IMR-90 (cell line): Measurements from ENCODE around the gene C1QL1. TPM values are rescaled to one million over a fixed set of nuclear protein-coding genes. Genes with fewer than 3 reads are reported as not detected.

Experiments used
- ATAC-seq: fragments of 200-7000 bp; cut with Tn5 transposase; 2 replicates; pipeline ENCODE4 v1.9.1; 2020; ENCODE audit warnings: low read depth, mild to moderate bottlenecking, moderate library complexity
- BruUV-seq: library from RNA; stranded (reverse); fragments of 400-500 nt; replicated peaks from 2 replicates; lab custom pipeline; 2021; lab: Mats Ljungman, UMichigan
- CTCF ChIA-PET: fragments of 300-600 bp; formaldehyde crosslinking; extraction: SDS; loops from one replicate; lab custom pipeline; 2021; ENCODE audit warnings: antibody characterized with exemption; lab: Yijun Ruan, JAX
- POLR2A ChIA-PET: fragments of 300-600 bp; sonication (Branson Sonifier 250); formaldehyde crosslinking; loops from one replicate; lab custom pipeline; 2022; ENCODE audit warnings: antibody characterized with exemption; ENCODE audit not compliant: unreplicated experiment; lab: Charles Lee
- DNase-seq: peaks from one replicate; pipeline ENCODE4 v3.0.0; 2013
- H2AFZ ChIP-seq: replicated peaks from 2 replicates; pipeline ENCODE3; 2013; ENCODE audit warnings: low read length, mild to moderate bottlenecking; ENCODE audit not compliant: poor library complexity
- H2AK5ac ChIP-seq: 2 replicates; pipeline ENCODE4 v1.6.1; 2013; ENCODE audit warnings: low read depth, low read length, inconsistent platforms
- H2AK9ac ChIP-seq: replicated peaks from 2 replicates; pipeline ENCODE3; 2013; ENCODE audit warnings: mild to moderate bottlenecking, low read depth, low read length, moderate library complexity; ENCODE audit not compliant: poor library complexity
- H2BK120ac ChIP-seq: 2 replicates; pipeline ENCODE4 v1.6.1; 2013; ENCODE audit warnings: low read depth, low read length, inconsistent platforms
- H2BK15ac ChIP-seq: 3 replicates; pipeline ENCODE4 v1.6.1; 2013; ENCODE audit warnings: low read depth, low read length, inconsistent platforms
- H2BK20ac ChIP-seq: 2 replicates; pipeline ENCODE4 v1.6.1; 2013; ENCODE audit warnings: low read depth, mild to moderate bottlenecking, inconsistent platforms, low read length, moderate library complexity
- H2BK5ac ChIP-seq: 2 replicates; pipeline ENCODE4 v1.6.1; 2013; ENCODE audit warnings: mild to moderate bottlenecking, low read depth, low read length, inconsistent platforms; ENCODE audit not compliant: poor library complexity, severe bottlenecking
- H3K14ac ChIP-seq: replicated peaks from 2 replicates; pipeline ENCODE4 v1.6.1; 2013; ENCODE audit warnings: low read depth, low read length, inconsistent platforms
- H3K18ac ChIP-seq: 2 replicates; pipeline ENCODE4 v1.6.1; 2013; ENCODE audit warnings: low read depth, low read length, control low read depth
- H3K23ac ChIP-seq: 2 replicates; pipeline ENCODE4 v1.6.1; 2013; ENCODE audit warnings: low read depth, low read length, inconsistent platforms
- H3K27ac ChIP-seq: 2 replicates; pipeline ENCODE4 v1.5.1; 2013; ENCODE audit warnings: mild to moderate bottlenecking, control low read depth, low read length; ENCODE audit not compliant: insufficient read depth
- H3K27me3 ChIP-seq: 2 replicates; pipeline ENCODE4 v1.6.1; 2013; ENCODE audit warnings: low read length; ENCODE audit not compliant: control insufficient read depth, insufficient read depth
- H3K36me3 ChIP-seq: 2 replicates; pipeline ENCODE4 v1.6.1; 2013; ENCODE audit warnings: low read length, mixed read lengths; ENCODE audit not compliant: control insufficient read depth, insufficient read depth
- H3K4ac ChIP-seq: 2 replicates; pipeline ENCODE4 v1.6.1; 2013; ENCODE audit warnings: low read depth, low read length, inconsistent platforms
- H3K4me1 ChIP-seq: 2 replicates; pipeline ENCODE4 v1.6.1; 2013; ENCODE audit warnings: low read length, mixed read lengths; ENCODE audit not compliant: control insufficient read depth, insufficient read depth
- H3K4me2 ChIP-seq: 2 replicates; pipeline ENCODE4 v1.6.1; 2013; ENCODE audit warnings: low read depth, mild to moderate bottlenecking, control low read depth, low read length, moderate library complexity
- H3K4me3 ChIP-seq: 2 replicates; pipeline ENCODE4 v1.5.1; 2013; ENCODE audit warnings: low read depth, mild to moderate bottlenecking, control low read depth, low read length, moderate library complexity; ENCODE audit not compliant: insufficient read depth
- H3K56ac ChIP-seq: 2 replicates; pipeline ENCODE4 v1.6.1; 2013; ENCODE audit warnings: low read length, inconsistent platforms; ENCODE audit not compliant: insufficient read depth; ENCODE audit errors: extremely low read depth
- H3K79me1 ChIP-seq, 2 experiments: 2 replicates each; pipeline ENCODE4 v1.6.1; 2013; ENCODE audit warnings: low read length in 2 of 2, inconsistent platforms in 1 of 2, low read depth in 1 of 2
- H3K9ac ChIP-seq: 2 replicates; pipeline ENCODE4 v1.6.1; 2013; ENCODE audit warnings: low read depth, low read length, control low read depth
- H3K9me1 ChIP-seq: 2 replicates; pipeline ENCODE4 v1.6.1; 2013; ENCODE audit warnings: low read length, inconsistent platforms; ENCODE audit not compliant: insufficient read depth
- H3K9me3 ChIP-seq: 2 replicates; pipeline ENCODE4 v1.6.1; 2013; ENCODE audit warnings: low read length; ENCODE audit not compliant: control insufficient read depth, insufficient read depth
- H4K20me1 ChIP-seq: 2 replicates; pipeline ENCODE4 v1.6.1; 2013; ENCODE audit warnings: low read length, inconsistent platforms; ENCODE audit not compliant: insufficient read depth
- H4K5ac ChIP-seq: 2 replicates; pipeline ENCODE4 v1.6.1; 2013; ENCODE audit warnings: mild to moderate bottlenecking, low read depth, low read length, control low read depth
- H4K8ac ChIP-seq, 2 experiments: 2 replicates each; pipeline ENCODE4 v1.6.1; 2013; ENCODE audit warnings: low read depth in 2 of 2, low read length in 2 of 2, control low read depth in 1 of 2, inconsistent platforms in 1 of 2
- H4K91ac ChIP-seq: 2 replicates; pipeline ENCODE4 v1.6.1; 2013; ENCODE audit warnings: low read depth, low read length, inconsistent platforms; ENCODE audit not compliant: insufficient read depth
- BHLHE40 ChIP-seq: fragments of 150-350 bp; IDR thresholded peaks from 2 replicates; pipeline ENCODE4 v1.6.1; 2016; ENCODE audit warnings: mild to moderate bottlenecking, low read depth, low read length
- CEBPB ChIP-seq: IDR thresholded peaks from 2 replicates; pipeline ENCODE4 v1.6.1; 2012; ENCODE audit warnings: low read depth, low read length, improper control_type of control experiment
- CHD1 ChIP-seq: IDR thresholded peaks from 2 replicates; pipeline ENCODE4 v1.6.1; 2012; ENCODE audit warnings: low read depth, low read length, improper control_type of control experiment
- ELK1 ChIP-seq: fragments of 150-350 bp; IDR thresholded peaks from 2 replicates; pipeline ENCODE4 v1.6.1; 2016; ENCODE audit warnings: low read depth, mild to moderate bottlenecking, low read length, moderate library complexity, borderline replicate concordance
- FOS ChIP-seq: fragments of 150-350 bp; IDR thresholded peaks from 2 replicates; pipeline ENCODE4 v1.6.1; 2016; ENCODE audit warnings: low read depth, low read length
- MAFK ChIP-seq: IDR thresholded peaks from 2 replicates; pipeline ENCODE4 v1.6.1; 2012; ENCODE audit warnings: low read depth, low read length, improper control_type of control experiment
- MAZ ChIP-seq: IDR thresholded peaks from 2 replicates; pipeline ENCODE4 v1.6.1; 2012; ENCODE audit warnings: low read depth, mild to moderate bottlenecking, low read length, improper control_type of control experiment, moderate library complexity, borderline replicate concordance
- MXI1 ChIP-seq: IDR thresholded peaks from 2 replicates; pipeline ENCODE4 v1.6.1; 2012; ENCODE audit warnings: low read depth, mild to moderate bottlenecking, low read length, moderate library complexity, borderline replicate concordance
- NFE2L2 ChIP-seq: fragments of 150-350 bp; IDR thresholded peaks from 2 replicates; pipeline ENCODE4 v1.6.1; 2016; ENCODE audit warnings: low read depth, mild to moderate bottlenecking, low read length
- POLR2A ChIP-seq: IDR thresholded peaks from 2 replicates; pipeline ENCODE4 v1.6.1; 2012; ENCODE audit warnings: mild to moderate bottlenecking, low read depth, low read length
- RAD21 ChIP-seq: IDR thresholded peaks from 2 replicates; pipeline ENCODE4 v1.6.1; 2012; ENCODE audit warnings: low read length, improper control_type of control experiment
- RCOR1 ChIP-seq: IDR thresholded peaks from 2 replicates; pipeline ENCODE4 v1.6.1; 2012; ENCODE audit warnings: mild to moderate bottlenecking, low read length, improper control_type of control experiment; ENCODE audit not compliant: insufficient replicate concordance
- RFX5 ChIP-seq: IDR thresholded peaks from 2 replicates; pipeline ENCODE4 v1.8.0; 2012; ENCODE audit warnings: low read depth, mild to moderate bottlenecking, low read length, moderate library complexity
- SMC3 ChIP-seq: fragments of 150-350 bp; IDR thresholded peaks from 2 replicates; pipeline ENCODE4 v1.6.1; 2016; ENCODE audit warnings: low read depth, mild to moderate bottlenecking, antibody characterized with exemption, low read length, moderate library complexity
- USF2 ChIP-seq: fragments of 150-350 bp; IDR thresholded peaks from 2 replicates; pipeline ENCODE4 v1.6.1; 2017; ENCODE audit warnings: mild to moderate bottlenecking, antibody characterized with exemption, low read length, low read depth
- WGBS, 2 experiments: methylation state at CpG; one replicate each; pipeline versions ENCODE4 v1.1.5 to v1.1.7; 2013; ENCODE audit warnings: missing lambda C conversion rate in 2 of 2; ENCODE audit not compliant: insufficient read length in 1 of 2; ENCODE audit errors: extremely low coverage in 2 of 2; 5-methylcytosine and 5-hydroxymethylcytosine counted together
- dilution Hi-C: fragments of 300-500 bp; cut with HindIII; formaldehyde crosslinking; loops from one replicate; pipeline ENCODE4 v1.14.3; 2018; ENCODE audit warnings: low sequenced_read_pairs; ENCODE audit not compliant: unreplicated experiment
- in situ Hi-C: fragments of 300-500 bp; cut with MboI; formaldehyde crosslinking; loops from 3 replicates; pipeline ENCODE4 v1.14.3; 2019; ENCODE audit warnings: low sequenced_read_pairs, inconsistent platforms, mixed read lengths
- intact Hi-C: fragments of 100-400 bp; cut with micrococcal nuclease; formaldehyde crosslinking; loops from 2 replicates; pipeline ENCODE4 v1.10.0; 2022
- polyA plus RNA-seq, 3 experiments: library from polyadenylated mRNA; depleted of rRNA; stranded (reverse); fragments of >200 nt; gene quantifications; 2 replicates each; pipeline ENCODE4 v1.2.3, GENCODE V29; 2012; ENCODE audit warnings: low replicate concordance in 1 of 3
- total RNA-seq: library from RNA; depleted of rRNA; stranded (reverse); fragments of >200 nt; gene quantifications from 2 replicates; pipeline ENCODE4 v1.2.3, GENCODE V29; 2012
- TF ChIP-seq, protein P1 (sequence below): conservative IDR thresholded peaks from 2 replicates; pipeline ENCODE4 v1.5.1; 2012; ENCODE audit warnings: mild to moderate bottlenecking, low read depth, low read length, improper control_type of control experiment

The C1QL1 gene
- total and polyA plus RNA-seq, 2 of the 4 experiments (the other 2 are of a cell fraction) = 0.18 to 0.84 TPM

DNA sequence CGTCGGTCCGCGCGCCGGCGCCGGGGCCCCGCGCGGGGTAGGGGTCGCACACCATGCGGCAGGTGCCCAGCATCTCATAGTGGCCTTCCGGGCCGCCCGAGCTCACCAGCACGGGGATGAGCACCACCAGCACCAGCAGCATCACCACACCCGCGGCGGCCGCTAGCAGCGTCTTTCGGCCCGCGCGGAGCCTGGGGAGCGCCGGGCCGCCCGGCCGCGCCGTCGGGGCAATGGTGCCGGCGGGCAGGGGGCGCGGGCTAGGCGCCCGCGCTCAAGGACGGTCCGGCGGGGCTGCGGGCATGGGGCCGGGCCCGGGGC, 237 bp downstream of the C1QL1 start:
- Histone ChIP-seq H3K27me3 (peaks cover 50% of the 10 kb centered on the region), H3K56ac (no peak overlapping the region), H2BK20ac (no peak overlapping the region), H3K18ac (no peak overlapping the region), H4K5ac (no peak overlapping the region), H4K20me1 (no peaks in the 10 kb centered on the region; the same call in 1 of the 2 replicates), H3K4me2 (peak overlapping the region; percentile 17; the same call in 1 of the 2 replicates), H3K9ac (no peak overlapping the region), H3K27ac (no peak overlapping the region), H2AK9ac (no peak overlapping the region), H3K36me3 (no peaks in the 10 kb centered on the region), H3K4ac (no peak overlapping the region), H3K4me3 (peak overlapping the region; percentile 32), H4K91ac (no peak overlapping the region), H3K79me1 (no peaks in the 10 kb centered on the region), H3K9me3 (no peaks in the 10 kb centered on the region), H3K14ac (no peak overlapping the region), H4K8ac (no peak overlapping the region), H3K9me1 (peaks cover 4% of the 10 kb centered on the region), H2BK5ac (no peak overlapping the region), H2AFZ (peak overlapping the region; percentile 75), H2AK5ac (no peak overlapping the region), H3K23ac (no peak overlapping the region), H3K4me1 (peaks cover 11% of the 10 kb centered on the region), H2BK15ac (no peak overlapping the region), H2BK120ac (no peak overlapping the region)
- DNase-seq = no peak
- dilution Hi-C loops = no loop called here
- 3% methylated on average over 33 of the region's 47 CpGs; no CpG with 5 or more reads in 1 of the 2 experiments for whole genome bisulfite sequencing, 2 experiments
- intact Hi-C loops = no loop called here
- no TSS peak for BruUV-seq
- ChIA-PET POLR2A (no interaction called here), CTCF (interaction anchor here (0.6 kb wide), 2 partner anchors 27 to 52 kb away, joined by 3 read pairs; no protein-coding TSS in a partner anchor)
- in situ Hi-C loops = no loop called here
- TF ChIP-seq SMC3 (no peak), MXI1 (no peak), FOS (no peak), POLR2A (no peak), MAZ (no peak), RCOR1 (no peak), MAFK (no peak), RFX5 (no peak), CEBPB (no peak), NFE2L2 (no peak), BHLHE40 (no peak), CHD1 (no peak), USF2 (no peak), ELK1 (no peak), RAD21 (no peak)
- TF ChIP-seq, protein P1, sequence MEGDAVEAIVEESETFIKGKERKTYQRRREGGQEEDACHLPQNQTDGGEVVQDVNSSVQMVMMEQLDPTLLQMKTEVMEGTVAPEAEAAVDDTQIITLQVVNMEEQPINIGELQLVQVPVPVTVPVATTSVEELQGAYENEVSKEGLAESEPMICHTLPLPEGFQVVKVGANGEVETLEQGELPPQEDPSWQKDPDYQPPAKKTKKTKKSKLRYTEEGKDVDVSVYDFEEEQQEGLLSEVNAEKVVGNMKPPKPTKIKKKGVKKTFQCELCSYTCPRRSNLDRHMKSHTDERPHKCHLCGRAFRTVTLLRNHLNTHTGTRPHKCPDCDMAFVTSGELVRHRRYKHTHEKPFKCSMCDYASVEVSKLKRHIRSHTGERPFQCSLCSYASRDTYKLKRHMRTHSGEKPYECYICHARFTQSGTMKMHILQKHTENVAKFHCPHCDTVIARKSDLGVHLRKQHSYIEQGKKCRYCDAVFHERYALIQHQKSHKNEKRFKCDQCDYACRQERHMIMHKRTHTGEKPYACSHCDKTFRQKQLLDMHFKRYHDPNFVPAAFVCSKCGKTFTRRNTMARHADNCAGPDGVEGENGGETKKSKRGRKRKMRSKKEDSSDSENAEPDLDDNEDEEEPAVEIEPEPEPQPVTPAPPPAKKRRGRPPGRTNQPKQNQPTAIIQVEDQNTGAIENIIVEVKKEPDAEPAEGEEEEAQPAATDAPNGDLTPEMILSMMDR = no peak
- ATAC-seq = no peak
